NCI-H1092 treated with DMSO at 0.1 percent for 48 hours (cell line): ENCODE data around the gene MUSTN1.

Experiments used
- DNase-seq: peaks from one replicate; lab custom pipeline; 2025; lab: John Stamatoyannopoulos, UW

Gene MUSTN1

DNA sequence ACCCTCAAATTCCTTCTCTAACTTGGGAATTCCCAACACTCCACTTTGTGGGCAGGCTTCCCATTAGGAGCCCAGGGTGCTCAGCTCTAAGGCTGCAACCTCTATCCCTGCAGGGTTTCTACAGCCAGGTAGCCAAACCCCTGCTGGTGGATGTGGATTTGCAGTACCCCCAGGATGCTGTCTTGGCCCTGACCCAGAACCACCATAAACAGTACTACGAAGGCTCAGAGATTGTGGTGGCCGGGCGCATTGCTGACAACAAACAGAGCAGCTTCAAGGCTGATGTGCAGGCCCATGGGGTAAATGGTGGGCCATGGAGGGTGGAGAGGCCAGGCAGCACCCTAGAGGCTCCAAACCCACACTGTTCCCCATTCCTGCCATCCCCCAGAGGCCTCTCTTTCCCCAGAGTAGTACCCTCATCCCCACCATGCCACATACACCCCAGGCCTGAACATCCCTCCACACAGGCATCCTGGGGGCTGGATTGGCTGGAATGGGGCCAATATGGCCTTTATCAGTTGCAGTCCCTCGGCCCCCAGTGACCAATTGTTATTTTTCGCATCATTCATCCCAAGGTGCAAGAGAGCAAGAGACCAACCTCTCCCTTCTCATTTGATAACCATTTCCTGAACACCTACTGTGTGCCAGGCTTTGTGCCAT, 49.8 kb downstream of the MUSTN1 start:
- no peak for DNase-seq

- no peak for DNase-seq
These were observed 50.7 kb downstream of the MUSTN1 start for GRCh38 chr3:52784021-52784621.

DNA sequence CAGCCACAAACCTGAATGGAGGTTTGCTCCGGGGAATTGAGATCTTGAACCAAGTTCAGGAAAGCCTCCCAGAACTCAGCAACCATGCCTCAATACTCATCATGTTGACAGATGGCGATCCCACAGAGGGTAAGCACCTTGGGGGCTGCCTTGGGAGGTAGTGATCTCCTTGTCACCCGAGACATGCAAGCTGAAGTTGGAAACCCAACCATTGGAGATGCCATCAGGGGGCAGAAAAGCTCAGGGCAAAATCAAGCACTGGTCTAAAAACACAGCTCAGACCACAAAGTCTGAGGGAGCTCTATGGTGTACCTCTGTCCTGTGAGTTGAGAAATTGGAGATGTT, 51.6 kb downstream of the MUSTN1 start:
- DNase-seq, result no peak
